Heart left ventricle (tissue), 13 donors: ENCODE measurements around the gene REL.

Source experiments
- CTCF ChIP-seq, 12 donors: fragments of 200-600 bp; sonication (generic) in 4 of 12; IDR thresholded peaks; one replicate each; pipeline versions ENCODE4 v1.5.0 to v1.8.0; 2018 to 2022; ENCODE audit warnings: antibody characterized with exemption in 12 of 12, mild to moderate bottlenecking in 5 of 12
- POLR2A ChIP-seq, 2 donors: fragments of 450-650 bp; IDR thresholded peaks; one replicate each; pipeline ENCODE4 v1.6.1; 2017; ENCODE audit warnings: antibody characterized with exemption in 2 of 2, mild to moderate bottlenecking in 2 of 2, moderate library complexity in 2 of 2
- donor health status: ischemic (EF 13 %, LVEDD 7.1; RV severe dilation, severe dysfunction).
- donor health status: DM: no; HTN: yes; CAD: no.
- donor health status: DM: no; HTN: no; CAD: no.
- donor health status: ischemic (EF 25% LVEDD 6.9; RV normal size, moderate dysfunction).
- donor health status: ischemic (EF 25% LVEDD 5.7; RV mildly dilated, moderate dysfunction).
- donor health status: ischemic (EF 35%, LVEDD 5.7; RV mildly dilated, moderate dysfunction).
- donor health status: nonischemic (EF 11% LVEDD 7.7; RV severe dilation, severe dysfunction).
- donor health status: DM: yes; HTN: yes; CAD: no.
- donor health status: PGD.
- donor health status: ischemic (EF 29% LVEDD 5.4; RV normal size, mild dysfunction).
- donor health status: nonischemic (EF 23%, LVEDD 6.1; RV moderate dilation, normal function).

GRCh38 chr2:60861736-60862135 lies 19.6 kb upstream of the REL start:
- TF ChIP-seq CTCF (IDR thresholded peaks at IDR 0.05) (no peak), POLR2A (IDR thresholded peaks at IDR 0.05) (no peak)
